OCI-LY7 (cell line): ENCODE measurements around the gene CRYBB2.
"Not testable (repeated sequence)": the region's sequence is repeated elsewhere in the genome, so short reads cannot be mapped to it uniquely, and the experiment has no call there.

Source experiments
- CTCF ChIP-seq: fragments of 200-600 bp; sonication (generic); conservative IDR thresholded peaks from 2 replicates; pipeline ENCODE4 v1.5.1; 2014; ENCODE audit warnings: mild to moderate bottlenecking, antibody characterized with exemption, low read length, moderate library complexity, mixed read lengths
- EZH2phosphoT487 ChIP-seq: fragments of 200-600 bp; sonication (generic); IDR thresholded peaks from 2 replicates; pipeline ENCODE4 v1.6.1; 2018; ENCODE audit warnings: low read depth, borderline replicate concordance, mild to moderate bottlenecking, mixed run types, antibody characterized with exemption, low read length, moderate library complexity, mixed read lengths

GRCh38 chr22:25178348-25178747, 41.1 kb upstream of the CRYBB2 start:
- not testable (repeated sequence) for TF ChIP-seq CTCF, EZH2phosphoT487
